IMR-90 (cell line): ENCODE measurements around the gene TCEA2. TPM values are rescaled to one million over a fixed set of nuclear protein-coding genes. Genes with fewer than 3 reads are reported as not detected.

Source experiments
- ATAC-seq: fragments of 200-7000 bp; cut with Tn5 transposase; 2 replicates; pipeline ENCODE4 v1.9.1; 2020; ENCODE audit warnings: low read depth, mild to moderate bottlenecking, moderate library complexity
- BruUV-seq: library from RNA; stranded (reverse); fragments of 400-500 nt; replicated peaks from 2 replicates; lab custom pipeline; 2021; lab: Mats Ljungman, UMichigan
- CTCF ChIA-PET: fragments of 300-600 bp; formaldehyde crosslinking; extraction: SDS; loops from one replicate; lab custom pipeline; 2021; ENCODE audit warnings: antibody characterized with exemption; lab: Yijun Ruan, JAX
- POLR2A ChIA-PET: fragments of 300-600 bp; sonication (Branson Sonifier 250); formaldehyde crosslinking; loops from one replicate; lab custom pipeline; 2022; ENCODE audit warnings: antibody characterized with exemption; ENCODE audit not compliant: unreplicated experiment; lab: Charles Lee
- DNase-seq: peaks from one replicate; pipeline ENCODE4 v3.0.0; 2013
- H2AFZ ChIP-seq: replicated peaks from 2 replicates; pipeline ENCODE3; 2013; ENCODE audit warnings: low read length, mild to moderate bottlenecking; ENCODE audit not compliant: poor library complexity
- H2AK5ac ChIP-seq: 2 replicates; pipeline ENCODE4 v1.6.1; 2013; ENCODE audit warnings: low read depth, low read length, inconsistent platforms
- H2AK9ac ChIP-seq: replicated peaks from 2 replicates; pipeline ENCODE3; 2013; ENCODE audit warnings: mild to moderate bottlenecking, low read depth, low read length, moderate library complexity; ENCODE audit not compliant: poor library complexity
- H2BK120ac ChIP-seq: 2 replicates; pipeline ENCODE4 v1.6.1; 2013; ENCODE audit warnings: low read depth, low read length, inconsistent platforms
- H2BK15ac ChIP-seq: 3 replicates; pipeline ENCODE4 v1.6.1; 2013; ENCODE audit warnings: low read depth, low read length, inconsistent platforms
- H2BK20ac ChIP-seq: 2 replicates; pipeline ENCODE4 v1.6.1; 2013; ENCODE audit warnings: low read depth, mild to moderate bottlenecking, inconsistent platforms, low read length, moderate library complexity
- H2BK5ac ChIP-seq: 2 replicates; pipeline ENCODE4 v1.6.1; 2013; ENCODE audit warnings: mild to moderate bottlenecking, low read depth, low read length, inconsistent platforms; ENCODE audit not compliant: poor library complexity, severe bottlenecking
- H3K14ac ChIP-seq: replicated peaks from 2 replicates; pipeline ENCODE4 v1.6.1; 2013; ENCODE audit warnings: low read depth, low read length, inconsistent platforms
- H3K18ac ChIP-seq: 2 replicates; pipeline ENCODE4 v1.6.1; 2013; ENCODE audit warnings: low read depth, low read length, control low read depth
- H3K23ac ChIP-seq: 2 replicates; pipeline ENCODE4 v1.6.1; 2013; ENCODE audit warnings: low read depth, low read length, inconsistent platforms
- H3K27ac ChIP-seq: 2 replicates; pipeline ENCODE4 v1.5.1; 2013; ENCODE audit warnings: mild to moderate bottlenecking, control low read depth, low read length; ENCODE audit not compliant: insufficient read depth
- H3K27me3 ChIP-seq: 2 replicates; pipeline ENCODE4 v1.6.1; 2013; ENCODE audit warnings: low read length; ENCODE audit not compliant: control insufficient read depth, insufficient read depth
- H3K36me3 ChIP-seq: 2 replicates; pipeline ENCODE4 v1.6.1; 2013; ENCODE audit warnings: low read length, mixed read lengths; ENCODE audit not compliant: control insufficient read depth, insufficient read depth
- H3K4ac ChIP-seq: 2 replicates; pipeline ENCODE4 v1.6.1; 2013; ENCODE audit warnings: low read depth, low read length, inconsistent platforms
- H3K4me1 ChIP-seq: 2 replicates; pipeline ENCODE4 v1.6.1; 2013; ENCODE audit warnings: low read length, mixed read lengths; ENCODE audit not compliant: control insufficient read depth, insufficient read depth
- H3K4me2 ChIP-seq: 2 replicates; pipeline ENCODE4 v1.6.1; 2013; ENCODE audit warnings: low read depth, mild to moderate bottlenecking, control low read depth, low read length, moderate library complexity
- H3K4me3 ChIP-seq: 2 replicates; pipeline ENCODE4 v1.5.1; 2013; ENCODE audit warnings: low read depth, mild to moderate bottlenecking, control low read depth, low read length, moderate library complexity; ENCODE audit not compliant: insufficient read depth
- H3K56ac ChIP-seq: 2 replicates; pipeline ENCODE4 v1.6.1; 2013; ENCODE audit warnings: low read length, inconsistent platforms; ENCODE audit not compliant: insufficient read depth; ENCODE audit errors: extremely low read depth
- H3K79me1 ChIP-seq, 2 experiments: 2 replicates each; pipeline ENCODE4 v1.6.1; 2013; ENCODE audit warnings: low read length in 2 of 2, inconsistent platforms in 1 of 2, low read depth in 1 of 2
- H3K9ac ChIP-seq: 2 replicates; pipeline ENCODE4 v1.6.1; 2013; ENCODE audit warnings: low read depth, low read length, control low read depth
- H3K9me1 ChIP-seq: 2 replicates; pipeline ENCODE4 v1.6.1; 2013; ENCODE audit warnings: low read length, inconsistent platforms; ENCODE audit not compliant: insufficient read depth
- H3K9me3 ChIP-seq: 2 replicates; pipeline ENCODE4 v1.6.1; 2013; ENCODE audit warnings: low read length; ENCODE audit not compliant: control insufficient read depth, insufficient read depth
- H4K20me1 ChIP-seq: 2 replicates; pipeline ENCODE4 v1.6.1; 2013; ENCODE audit warnings: low read length, inconsistent platforms; ENCODE audit not compliant: insufficient read depth
- H4K5ac ChIP-seq: 2 replicates; pipeline ENCODE4 v1.6.1; 2013; ENCODE audit warnings: mild to moderate bottlenecking, low read depth, low read length, control low read depth
- H4K8ac ChIP-seq, 2 experiments: 2 replicates each; pipeline ENCODE4 v1.6.1; 2013; ENCODE audit warnings: low read depth in 2 of 2, low read length in 2 of 2, control low read depth in 1 of 2, inconsistent platforms in 1 of 2
- H4K91ac ChIP-seq: 2 replicates; pipeline ENCODE4 v1.6.1; 2013; ENCODE audit warnings: low read depth, low read length, inconsistent platforms; ENCODE audit not compliant: insufficient read depth
- BHLHE40 ChIP-seq: fragments of 150-350 bp; IDR thresholded peaks from 2 replicates; pipeline ENCODE4 v1.6.1; 2016; ENCODE audit warnings: mild to moderate bottlenecking, low read depth, low read length
- FOS ChIP-seq: fragments of 150-350 bp; IDR thresholded peaks from 2 replicates; pipeline ENCODE4 v1.6.1; 2016; ENCODE audit warnings: low read depth, low read length
- MAZ ChIP-seq: IDR thresholded peaks from 2 replicates; pipeline ENCODE4 v1.6.1; 2012; ENCODE audit warnings: low read depth, mild to moderate bottlenecking, low read length, improper control_type of control experiment, moderate library complexity, borderline replicate concordance
- MXI1 ChIP-seq: IDR thresholded peaks from 2 replicates; pipeline ENCODE4 v1.6.1; 2012; ENCODE audit warnings: low read depth, mild to moderate bottlenecking, low read length, moderate library complexity, borderline replicate concordance
- NFE2L2 ChIP-seq: fragments of 150-350 bp; IDR thresholded peaks from 2 replicates; pipeline ENCODE4 v1.6.1; 2016; ENCODE audit warnings: low read depth, mild to moderate bottlenecking, low read length
- POLR2A ChIP-seq: IDR thresholded peaks from 2 replicates; pipeline ENCODE4 v1.6.1; 2012; ENCODE audit warnings: mild to moderate bottlenecking, low read depth, low read length
- RCOR1 ChIP-seq: IDR thresholded peaks from 2 replicates; pipeline ENCODE4 v1.6.1; 2012; ENCODE audit warnings: mild to moderate bottlenecking, low read length, improper control_type of control experiment; ENCODE audit not compliant: insufficient replicate concordance
- RFX5 ChIP-seq: IDR thresholded peaks from 2 replicates; pipeline ENCODE4 v1.8.0; 2012; ENCODE audit warnings: low read depth, mild to moderate bottlenecking, low read length, moderate library complexity
- WGBS, 2 experiments: methylation state at CpG; one replicate each; pipeline versions ENCODE4 v1.1.5 to v1.1.7; 2013; ENCODE audit warnings: missing lambda C conversion rate in 2 of 2; ENCODE audit not compliant: insufficient read length in 1 of 2; ENCODE audit errors: extremely low coverage in 2 of 2; 5-methylcytosine and 5-hydroxymethylcytosine counted together
- dilution Hi-C: fragments of 300-500 bp; cut with HindIII; formaldehyde crosslinking; loops from one replicate; pipeline ENCODE4 v1.14.3; 2018; ENCODE audit warnings: low sequenced_read_pairs; ENCODE audit not compliant: unreplicated experiment
- in situ Hi-C: fragments of 300-500 bp; cut with MboI; formaldehyde crosslinking; loops from 3 replicates; pipeline ENCODE4 v1.14.3; 2019; ENCODE audit warnings: low sequenced_read_pairs, inconsistent platforms, mixed read lengths
- intact Hi-C: fragments of 100-400 bp; cut with micrococcal nuclease; formaldehyde crosslinking; loops from 2 replicates; pipeline ENCODE4 v1.10.0; 2022
- polyA plus RNA-seq, 3 experiments: library from polyadenylated mRNA; depleted of rRNA; stranded (reverse); fragments of >200 nt; gene quantifications; 2 replicates each; pipeline ENCODE4 v1.2.3, GENCODE V29; 2012; ENCODE audit warnings: low replicate concordance in 1 of 3
- total RNA-seq: library from RNA; depleted of rRNA; stranded (reverse); fragments of >200 nt; gene quantifications from 2 replicates; pipeline ENCODE4 v1.2.3, GENCODE V29; 2012

Gene TCEA2
- total and polyA plus RNA-seq, 2 of the 4 experiments (the other 2 are of a cell fraction), result 9.3 to 30.0 TPM

DNA sequence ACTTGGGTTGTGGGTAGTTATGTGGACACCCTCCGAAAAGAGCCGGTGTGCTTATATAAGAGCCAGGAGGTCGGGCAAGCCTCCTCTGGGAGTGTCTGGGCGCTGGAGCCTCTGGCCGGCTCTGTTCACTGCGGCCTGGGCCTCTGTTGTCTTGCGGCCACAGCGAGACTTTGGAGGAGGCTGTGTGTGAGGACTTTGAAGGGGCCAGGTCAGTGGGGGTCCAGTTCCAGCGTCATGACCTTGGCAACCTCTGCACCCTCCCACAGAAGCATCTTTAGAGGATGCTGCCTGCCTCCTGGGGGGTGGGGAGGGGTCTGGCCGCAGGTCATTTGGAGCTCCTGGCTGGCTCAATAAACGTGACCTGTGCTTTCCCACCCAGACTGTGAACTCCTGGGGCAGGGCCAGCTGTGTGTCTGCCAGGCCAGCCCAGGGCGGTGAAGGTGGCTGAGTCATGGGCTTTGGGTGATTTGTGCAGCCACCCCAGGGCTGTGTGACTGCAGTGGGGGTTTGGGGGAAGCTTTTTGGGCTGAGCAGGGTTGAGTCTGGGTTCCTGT, 1.2 kb downstream of the TCEA2 start:
- peak overlapping the region; percentile 68; the same call in 1 of the 2 replicates for H4K91ac ChIP-seq
- BruUV-seq, result no TSS peak
- no peak overlapping the region for H2BK20ac ChIP-seq
- H3K9me3 ChIP-seq, result no peaks in the 10 kb centered on the region
- peak overlapping the region; percentile 92 for H3K9ac ChIP-seq
- H3K18ac ChIP-seq, result no peak overlapping the region
- no peak overlapping the region for H2BK120ac ChIP-seq
- H3K56ac ChIP-seq, result no peak overlapping the region
- H2AK5ac ChIP-seq, result peak overlapping the region; percentile 85; the same call in 1 of the 2 replicates
- DNase-seq (peak; percentile 32), ATAC-seq (0 out of 2 replicates have a peak, but pooled peaks have one; percentile 5)
- H3K9me1 ChIP-seq, result peaks cover 19% of the 10 kb centered on the region
- H4K8ac ChIP-seq, result peak overlapping the region; percentile 80 to 82; a peak in 3 of 4 replicates
- no peak overlapping the region for H4K5ac ChIP-seq
- peak overlapping the region; percentile 88 for H3K4me2 ChIP-seq
- H3K14ac ChIP-seq, result 0 out of 2 replicates have a peak overlapping the region, but pooled peaks have one; percentile 45
- CTCF ChIA-PET, result no interaction called here
- H3K79me1 ChIP-seq, result peaks cover 10 to 38% of the 10 kb centered on the region in 2 experiments; a peak in 3 of 4 replicates
- H3K27me3 ChIP-seq, result no peaks in the 10 kb centered on the region
- dilution Hi-C loops (no loop called here), in situ Hi-C loops (no loop called here), intact Hi-C loops (no loop called here)
- peak overlapping the region; percentile 90 for H3K4ac ChIP-seq
- H2AK9ac ChIP-seq, result peak overlapping the region; percentile 99
- POLR2A ChIA-PET, result no interaction called here
- no peak overlapping the region; the same call in 1 of the 2 replicates for H3K27ac ChIP-seq
- peak overlapping the region; percentile 87 for H3K4me3 ChIP-seq
- H3K4me1 ChIP-seq, result peaks cover 27% of the 10 kb centered on the region
- 0 out of 3 replicates have a peak overlapping the region, but pooled peaks have one; percentile 58 for H2BK15ac ChIP-seq
- H3K36me3 ChIP-seq, result no peaks in the 10 kb centered on the region
- TF ChIP-seq MXI1, result no peak
- TF ChIP-seq RFX5, result no peak
- TF ChIP-seq BHLHE40, result peak; percentile 60; the same call in 1 of the 2 replicates
- no peak for TF ChIP-seq POLR2A
- TF ChIP-seq FOS, result 0 out of 2 replicates have a peak, but pooled peaks have one; percentile 38
- no peak for TF ChIP-seq MAZ
- TF ChIP-seq RCOR1, result no peak
- TF ChIP-seq NFE2L2, result 0 out of 2 replicates have a peak, but pooled peaks have one; percentile 4
- H3K23ac ChIP-seq, result peak overlapping the region; percentile 82
- H2AFZ ChIP-seq, result no peak overlapping the region
- H2BK5ac ChIP-seq, result no peak overlapping the region
- 35% methylated on average over 5 of the region's 12 CpGs; no CpG with 5 or more reads in 1 of the 2 experiments for WGBS, 2 experiments
- H4K20me1 ChIP-seq, result peaks cover 15% of the 10 kb centered on the region
